ENCODE results near the gene SAYSD1.

DNA sequence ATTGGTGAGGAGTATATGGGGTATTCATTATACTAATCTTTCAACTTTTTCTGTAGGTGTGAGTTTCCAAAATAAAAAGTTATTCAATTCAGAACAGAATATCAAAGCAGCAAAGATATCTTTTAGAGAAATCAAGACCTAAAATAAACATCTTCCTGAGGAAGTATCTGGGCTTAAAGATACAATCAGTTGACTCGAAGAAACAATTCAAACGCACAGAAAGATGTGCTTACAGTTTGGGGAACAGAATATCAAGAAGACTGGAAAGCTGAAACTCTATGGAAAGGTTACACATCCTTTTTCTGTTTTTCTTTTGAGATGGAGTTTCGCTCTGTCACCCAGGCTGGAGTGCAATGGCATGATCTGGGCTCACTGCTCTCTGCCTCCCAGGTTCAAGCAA, 36.2 kb upstream of the SAYSD1 start:
- TF ChIP-seq, protein P1, sequence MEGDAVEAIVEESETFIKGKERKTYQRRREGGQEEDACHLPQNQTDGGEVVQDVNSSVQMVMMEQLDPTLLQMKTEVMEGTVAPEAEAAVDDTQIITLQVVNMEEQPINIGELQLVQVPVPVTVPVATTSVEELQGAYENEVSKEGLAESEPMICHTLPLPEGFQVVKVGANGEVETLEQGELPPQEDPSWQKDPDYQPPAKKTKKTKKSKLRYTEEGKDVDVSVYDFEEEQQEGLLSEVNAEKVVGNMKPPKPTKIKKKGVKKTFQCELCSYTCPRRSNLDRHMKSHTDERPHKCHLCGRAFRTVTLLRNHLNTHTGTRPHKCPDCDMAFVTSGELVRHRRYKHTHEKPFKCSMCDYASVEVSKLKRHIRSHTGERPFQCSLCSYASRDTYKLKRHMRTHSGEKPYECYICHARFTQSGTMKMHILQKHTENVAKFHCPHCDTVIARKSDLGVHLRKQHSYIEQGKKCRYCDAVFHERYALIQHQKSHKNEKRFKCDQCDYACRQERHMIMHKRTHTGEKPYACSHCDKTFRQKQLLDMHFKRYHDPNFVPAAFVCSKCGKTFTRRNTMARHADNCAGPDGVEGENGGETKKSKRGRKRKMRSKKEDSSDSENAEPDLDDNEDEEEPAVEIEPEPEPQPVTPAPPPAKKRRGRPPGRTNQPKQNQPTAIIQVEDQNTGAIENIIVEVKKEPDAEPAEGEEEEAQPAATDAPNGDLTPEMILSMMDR (IDR thresholded peaks at IDR 0.05), result no peak
- TF ChIP-seq POLR2A (IDR thresholded peaks at IDR 0.05), result no peak
- TF ChIP-seq EP300 (IDR thresholded peaks at IDR 0.05), result no peak
